Measurements from ENCODE around the gene CERK.

CERK gene

DNA sequence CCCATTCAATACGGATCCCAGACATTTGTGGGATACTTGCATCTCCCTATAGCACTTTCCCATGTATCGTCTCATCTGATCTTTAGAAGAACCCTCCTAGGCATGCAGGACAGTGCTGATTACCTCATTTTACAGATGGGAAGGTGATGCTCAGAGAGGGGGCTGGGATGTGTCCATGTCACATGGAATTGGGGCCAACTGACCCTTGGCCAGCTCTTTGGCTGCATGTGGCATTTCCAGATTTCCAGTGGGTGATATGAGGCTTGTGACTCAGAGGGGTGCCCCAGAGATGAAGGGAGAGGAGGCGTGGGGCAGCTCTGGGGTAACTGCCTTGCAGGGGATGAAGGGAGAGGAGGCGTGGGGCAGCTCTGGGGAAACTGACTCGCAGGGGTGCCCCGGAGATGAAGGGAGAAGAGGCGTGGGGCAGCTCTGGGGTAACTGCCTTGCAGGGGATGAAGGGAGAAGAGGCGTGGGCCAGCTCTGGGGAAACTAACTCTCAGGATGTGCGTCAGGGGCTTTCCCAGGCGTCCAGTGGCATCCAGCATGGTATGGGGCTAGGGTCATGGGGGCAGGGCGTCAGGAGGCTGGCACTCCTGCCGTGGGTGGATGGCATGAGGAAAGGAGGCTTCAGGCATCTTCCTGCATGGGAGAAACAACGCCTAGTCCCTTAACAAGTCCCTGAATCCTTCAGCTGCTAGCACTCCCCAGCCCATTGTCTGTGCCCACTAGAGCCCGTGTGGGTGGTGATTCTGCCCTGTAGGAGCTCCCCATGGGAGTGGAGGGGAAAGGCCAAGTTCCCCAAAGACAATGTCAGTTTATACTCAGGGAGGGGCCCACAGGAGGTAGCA is 11.9 kb upstream of the CERK start:
- no peak overlapping the region for H3K27ac ChIP-seq (ENCODE audit: low read length)
- DNase-seq (ENCODE audit: low read depth, low spot score), result no peak
- no peaks in the 10 kb centered on the region for H3K4me1 ChIP-seq (ENCODE audit: control insufficient read depth, insufficient read depth, low read length)
- peaks cover 2% of the 10 kb centered on the region; the same call in 1 of the 2 replicates for H3K9me3 ChIP-seq (ENCODE audit: control insufficient read depth, insufficient read depth, low read length)
- no peaks in the 10 kb centered on the region for H3K27me3 ChIP-seq (ENCODE audit: control insufficient read depth, insufficient read depth, low read length)
- H3K4me3 ChIP-seq (ENCODE audit: low read length), result no peak overlapping the region
- WGBS (ENCODE audit: insufficient coverage, insufficient read length), result no CpG with 5 or more reads among the region's 14 CpGs
- no peaks in the 10 kb centered on the region for H3K36me3 ChIP-seq (ENCODE audit: control insufficient read depth, insufficient read depth, low read length)

DNA sequence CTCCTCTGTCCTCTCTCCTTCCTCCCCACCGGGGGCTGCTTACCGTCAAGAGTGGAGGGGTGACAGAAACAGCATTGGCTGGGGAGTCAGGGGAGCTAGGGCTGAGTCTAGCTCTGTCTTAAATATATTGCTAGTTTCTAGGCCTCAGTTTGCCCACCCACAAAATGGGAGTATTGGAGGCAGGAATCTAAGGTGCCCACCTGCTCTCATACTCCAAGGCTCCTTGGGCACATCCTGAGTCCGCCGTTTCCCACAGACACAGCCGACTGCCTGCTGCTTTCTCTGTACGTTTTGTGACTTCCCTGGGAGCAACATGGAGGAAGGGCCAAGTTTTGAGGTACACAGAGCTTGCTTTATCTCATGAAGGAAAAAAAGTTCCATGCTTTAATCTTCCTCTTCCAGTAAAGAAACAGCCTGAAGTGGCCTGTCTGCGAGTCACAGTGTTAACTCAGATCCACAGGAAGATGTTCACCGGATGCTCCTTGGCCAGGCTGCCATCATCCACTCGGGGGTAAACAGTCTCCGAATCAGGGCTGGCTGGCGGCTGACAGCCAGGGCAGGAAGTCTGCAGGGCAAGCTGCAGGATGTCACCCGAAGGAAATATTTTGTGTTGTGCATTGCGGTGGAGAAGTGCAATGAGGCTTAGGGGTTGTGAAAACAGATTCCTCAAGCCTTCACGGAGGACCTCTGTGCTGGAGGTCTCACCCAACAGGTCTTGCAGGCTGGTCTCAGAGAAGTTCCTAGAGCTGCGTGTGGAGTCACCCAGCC is 11.0 kb upstream of the CERK start:
- no peaks in the 10 kb centered on the region for H3K9me3 ChIP-seq (ENCODE audit: control insufficient read depth, insufficient read depth, low read length)
- no peaks in the 10 kb centered on the region for H3K36me3 ChIP-seq (ENCODE audit: control insufficient read depth, insufficient read depth, low read length)
- no peak for DNase-seq (ENCODE audit: low read depth, low spot score)
- H3K4me1 ChIP-seq (ENCODE audit: control insufficient read depth, insufficient read depth, low read length), result no peaks in the 10 kb centered on the region
- no CpG with 5 or more reads among the region's 15 CpGs for WGBS (ENCODE audit: insufficient coverage, insufficient read length)
- no peaks in the 10 kb centered on the region for H3K27me3 ChIP-seq (ENCODE audit: control insufficient read depth, insufficient read depth, low read length)
- no peak overlapping the region for H3K27ac ChIP-seq (ENCODE audit: low read length)
- H3K4me3 ChIP-seq (ENCODE audit: low read length), result no peak overlapping the region

DNA sequence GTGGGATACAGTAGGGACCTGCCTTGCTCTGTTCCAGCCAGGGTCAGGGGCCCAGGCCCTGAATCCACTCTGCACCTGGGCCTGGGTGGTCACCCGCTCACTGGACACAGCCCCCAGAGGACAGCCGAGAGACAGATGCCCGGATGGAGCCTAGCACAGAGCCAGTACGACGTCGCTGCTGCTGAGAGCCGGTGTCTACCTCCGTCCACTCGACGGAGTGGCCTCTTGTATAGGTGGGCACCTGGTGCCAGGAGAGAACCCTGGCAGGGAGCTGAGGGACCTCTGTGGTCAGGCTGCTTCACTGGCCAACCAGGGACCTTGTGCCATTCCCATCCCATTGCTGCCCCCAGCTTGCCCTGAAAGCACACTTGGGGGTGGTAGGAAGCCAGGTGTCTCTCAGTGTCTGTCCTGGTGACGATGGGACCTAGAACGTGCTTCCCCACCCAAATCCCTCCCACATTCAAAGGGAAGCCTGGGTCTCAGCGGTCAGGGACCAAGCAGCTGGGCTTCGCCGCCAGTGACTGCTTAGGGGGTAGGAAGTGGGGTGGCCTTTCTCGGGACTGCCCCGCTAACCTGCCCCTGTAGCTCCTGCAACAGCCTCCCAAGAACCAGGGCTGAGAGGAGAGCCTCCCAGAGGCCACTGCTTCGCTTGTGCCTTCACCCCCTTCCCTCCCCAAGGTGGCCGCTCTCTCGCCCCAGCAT is 10.3 kb upstream of the CERK start:
- no CpG with 5 or more reads among the region's 20 CpGs for WGBS (ENCODE audit: insufficient coverage, insufficient read length)
- Histone ChIP-seq H3K4me1 (ENCODE audit: control insufficient read depth, insufficient read depth, low read length) (no peaks in the 10 kb centered on the region), H3K4me3 (ENCODE audit: low read length) (no peak overlapping the region), H3K27ac (ENCODE audit: low read length) (no peak overlapping the region), H3K36me3 (ENCODE audit: control insufficient read depth, insufficient read depth, low read length) (no peaks in the 10 kb centered on the region), H3K27me3 (ENCODE audit: control insufficient read depth, insufficient read depth, low read length) (no peaks in the 10 kb centered on the region), H3K9me3 (ENCODE audit: control insufficient read depth, insufficient read depth, low read length) (no peaks in the 10 kb centered on the region)
- DNase-seq (ENCODE audit: low read depth, low spot score), result no peak

DNA sequence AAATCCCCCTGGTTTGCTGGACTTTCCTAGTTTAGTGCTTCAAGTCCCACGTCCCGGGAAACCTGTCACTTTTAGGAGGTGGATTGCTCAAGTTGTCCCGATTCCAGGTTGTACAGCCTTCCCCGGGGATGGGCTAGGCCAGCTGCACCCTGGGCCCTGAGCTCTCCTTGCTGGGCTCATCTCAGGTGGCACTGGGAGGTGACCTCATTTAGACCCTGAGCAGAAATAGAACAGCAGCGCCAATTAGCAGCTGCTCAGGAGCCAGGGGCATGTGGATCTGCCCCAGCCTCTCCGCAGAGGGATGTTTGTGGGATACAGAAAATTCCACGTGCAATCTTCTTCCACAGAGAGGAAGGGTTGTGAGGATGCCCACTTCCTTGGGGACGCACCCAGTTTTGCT is 9.6 kb upstream of the CERK start:
- Histone ChIP-seq H3K4me1 (ENCODE audit: control insufficient read depth, insufficient read depth, low read length) (no peaks in the 10 kb centered on the region), H3K27me3 (ENCODE audit: control insufficient read depth, insufficient read depth, low read length) (no peaks in the 10 kb centered on the region), H3K36me3 (ENCODE audit: control insufficient read depth, insufficient read depth, low read length) (no peaks in the 10 kb centered on the region), H3K9me3 (ENCODE audit: control insufficient read depth, insufficient read depth, low read length) (no peaks in the 10 kb centered on the region), H3K4me3 (ENCODE audit: low read length) (no peak overlapping the region), H3K27ac (ENCODE audit: low read length) (no peak overlapping the region)
- DNase-seq (ENCODE audit: low read depth, low spot score), result no peak
- no CpG with 5 or more reads among the region's 8 CpGs for WGBS (ENCODE audit: insufficient coverage, insufficient read length)

DNA sequence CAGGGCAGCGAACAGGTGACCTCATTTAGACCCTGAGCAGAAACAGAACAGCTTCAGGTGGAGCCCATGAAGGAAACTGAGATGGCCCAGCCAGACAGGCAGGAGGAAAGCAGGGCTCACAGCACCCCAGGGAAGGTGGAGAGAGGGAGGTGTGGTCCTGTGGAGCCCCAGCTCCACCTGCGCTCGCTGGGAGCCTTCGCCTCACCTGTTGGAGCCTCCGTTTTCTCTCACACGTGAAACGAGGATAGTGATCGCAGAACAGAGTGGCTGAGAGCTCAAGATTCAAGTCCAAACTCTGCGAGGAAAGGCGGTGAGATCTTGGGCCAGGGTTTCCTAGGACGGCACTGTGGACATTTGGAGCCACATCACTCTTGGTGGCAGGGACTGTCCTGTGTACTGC is 8.6 kb upstream of the CERK start:
- Histone ChIP-seq H3K9me3 (ENCODE audit: control insufficient read depth, insufficient read depth, low read length) (no peaks in the 10 kb centered on the region), H3K36me3 (ENCODE audit: control insufficient read depth, insufficient read depth, low read length) (no peaks in the 10 kb centered on the region), H3K27ac (ENCODE audit: low read length) (no peak overlapping the region), H3K27me3 (ENCODE audit: control insufficient read depth, insufficient read depth, low read length) (no peaks in the 10 kb centered on the region), H3K4me1 (ENCODE audit: control insufficient read depth, insufficient read depth, low read length) (no peaks in the 10 kb centered on the region), H3K4me3 (ENCODE audit: low read length) (no peak overlapping the region)
- DNase-seq (ENCODE audit: low read depth, low spot score), result no peak
- no CpG with 5 or more reads among the region's 11 CpGs for WGBS (ENCODE audit: insufficient coverage, insufficient read length)

DNA sequence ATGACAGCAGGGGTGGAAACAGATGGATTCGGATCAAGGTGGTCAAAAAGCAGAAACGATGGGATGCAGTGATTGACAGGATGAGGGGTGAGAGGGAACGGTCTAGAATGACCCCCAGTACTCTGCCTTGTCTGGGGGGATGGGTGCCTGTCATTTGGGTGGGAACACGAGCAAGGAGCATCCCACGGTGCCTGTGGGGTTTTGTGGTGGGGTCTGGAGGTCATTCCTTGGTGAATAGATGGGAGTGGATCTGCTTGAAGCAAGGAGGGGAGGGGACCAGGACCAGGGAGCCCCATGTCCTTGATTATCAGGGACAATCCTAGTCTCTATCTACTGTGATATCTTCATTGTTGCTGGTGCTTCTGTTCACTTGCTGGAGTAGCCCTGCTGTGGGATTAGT is 8.1 kb upstream of the CERK start:
- no peak for DNase-seq (ENCODE audit: low read depth, low spot score)
- H3K4me1 ChIP-seq (ENCODE audit: control insufficient read depth, insufficient read depth, low read length), result no peaks in the 10 kb centered on the region
- no CpG with 5 or more reads among the region's 5 CpGs for WGBS (ENCODE audit: insufficient coverage, insufficient read length)
- H3K4me3 ChIP-seq (ENCODE audit: low read length), result no peak overlapping the region
- H3K36me3 ChIP-seq (ENCODE audit: control insufficient read depth, insufficient read depth, low read length), result no peaks in the 10 kb centered on the region
- H3K27me3 ChIP-seq (ENCODE audit: control insufficient read depth, insufficient read depth, low read length), result no peaks in the 10 kb centered on the region
- H3K9me3 ChIP-seq (ENCODE audit: control insufficient read depth, insufficient read depth, low read length), result no peaks in the 10 kb centered on the region
- H3K27ac ChIP-seq (ENCODE audit: low read length), result no peak overlapping the region

DNA sequence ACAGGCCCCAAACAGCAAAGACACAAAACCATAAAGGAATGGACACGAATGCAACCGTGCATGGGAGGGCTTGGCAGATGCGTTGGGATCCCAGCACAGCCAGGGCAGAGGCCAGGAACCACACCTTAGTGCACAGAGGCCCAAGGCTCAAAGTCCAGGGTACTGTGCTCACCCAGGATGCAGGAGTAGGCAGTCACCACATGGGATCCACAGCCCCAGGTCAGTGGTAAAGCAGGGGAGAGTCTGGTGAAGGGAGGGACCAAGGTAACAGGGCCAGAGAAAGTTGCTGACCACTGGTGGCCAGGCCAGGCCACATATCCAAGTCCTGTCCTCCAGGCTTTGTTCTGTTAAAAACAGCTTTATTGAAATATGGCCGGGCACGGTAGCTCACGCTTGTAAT is 6.5 kb upstream of the CERK start:
- H3K36me3 ChIP-seq (ENCODE audit: control insufficient read depth, insufficient read depth, low read length), result no peaks in the 10 kb centered on the region
- H3K4me1 ChIP-seq (ENCODE audit: control insufficient read depth, insufficient read depth, low read length), result no peaks in the 10 kb centered on the region
- no peak for DNase-seq (ENCODE audit: low read depth, low spot score)
- WGBS (ENCODE audit: insufficient coverage, insufficient read length), result no CpG with 5 or more reads among the region's 6 CpGs
- H3K27ac ChIP-seq (ENCODE audit: low read length), result no peak overlapping the region
- H3K27me3 ChIP-seq (ENCODE audit: control insufficient read depth, insufficient read depth, low read length), result no peaks in the 10 kb centered on the region
- no peaks in the 10 kb centered on the region for H3K9me3 ChIP-seq (ENCODE audit: control insufficient read depth, insufficient read depth, low read length)
- no peak overlapping the region for H3K4me3 ChIP-seq (ENCODE audit: low read length)

DNA sequence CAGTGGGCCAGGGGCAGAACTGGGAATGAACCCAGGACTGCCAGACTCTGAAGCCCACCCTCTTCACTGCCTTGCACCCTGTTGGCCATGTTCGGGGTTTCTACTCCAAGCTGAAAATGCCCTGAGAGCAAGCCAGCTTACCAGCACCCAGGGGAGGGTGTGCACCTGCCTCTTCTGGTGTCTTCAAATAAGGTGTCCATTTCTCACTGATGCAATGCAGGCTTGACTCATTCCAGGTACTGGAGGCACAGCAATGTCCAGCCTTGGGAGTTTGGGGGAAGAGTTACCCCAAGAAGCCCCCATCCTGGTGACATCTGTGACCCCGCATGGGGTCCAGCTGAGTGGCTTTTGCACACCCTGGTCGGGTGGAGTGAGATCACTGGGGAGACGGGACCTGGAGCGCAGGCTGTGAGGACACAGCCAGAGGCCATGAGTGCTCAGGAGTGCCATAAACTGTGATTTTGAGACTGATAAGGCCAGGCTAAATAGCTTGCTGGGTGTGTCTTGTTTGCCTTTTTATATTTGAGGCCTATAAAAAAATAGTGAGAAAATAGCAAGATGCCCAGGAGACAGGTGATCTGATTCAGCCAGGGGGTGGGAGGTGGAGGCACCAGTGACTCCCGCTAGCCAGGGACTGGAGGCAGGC is 4.6 kb upstream of the CERK start:
- H3K27ac ChIP-seq (ENCODE audit: low read length), result no peak overlapping the region
- no peak for DNase-seq (ENCODE audit: low read depth, low spot score)

DNA sequence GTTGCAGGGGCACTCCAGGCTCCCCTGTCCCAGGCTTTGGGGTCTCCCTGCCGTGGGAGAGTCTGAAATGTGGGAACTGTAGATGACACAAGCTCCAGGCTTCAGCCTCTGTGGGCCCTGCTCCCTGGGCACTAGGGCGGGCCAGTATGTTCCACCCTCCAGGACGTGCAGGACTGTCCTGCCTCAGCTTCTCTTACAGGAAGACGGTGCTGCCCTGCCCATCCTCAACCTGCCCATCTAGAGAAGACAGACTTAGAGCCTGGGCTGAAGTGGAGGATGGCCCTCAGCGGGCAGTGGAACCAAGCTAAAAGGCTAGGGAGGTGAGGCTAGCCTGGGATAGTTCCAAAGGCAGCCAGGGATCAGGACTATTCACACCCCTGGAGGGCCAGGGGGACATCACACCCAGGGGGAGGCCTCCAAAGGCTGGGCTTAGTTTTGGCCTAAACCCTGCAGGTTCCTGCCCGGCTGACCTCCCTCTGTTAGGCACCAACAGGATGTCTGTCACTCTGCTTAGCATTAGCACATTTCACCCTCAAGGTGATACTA is 4.0 kb upstream of the CERK start:
- Histone ChIP-seq H3K27ac (ENCODE audit: low read length) (no peak overlapping the region), H3K27me3 (ENCODE audit: control insufficient read depth, insufficient read depth, low read length) (no peaks in the 10 kb centered on the region), H3K9me3 (ENCODE audit: control insufficient read depth, insufficient read depth, low read length) (no peaks in the 10 kb centered on the region), H3K36me3 (ENCODE audit: control insufficient read depth, insufficient read depth, low read length) (no peaks in the 10 kb centered on the region), H3K4me3 (ENCODE audit: low read length) (no peak overlapping the region), H3K4me1 (ENCODE audit: control insufficient read depth, insufficient read depth, low read length) (peaks cover 2% of the 10 kb centered on the region; the same call in 1 of the 2 replicates)
- DNase-seq (ENCODE audit: low read depth, low spot score), result no peak
- no CpG with 5 or more reads among the region's 6 CpGs for WGBS (ENCODE audit: insufficient coverage, insufficient read length)

More for the DNA sequence above, 4.6 kb upstream of the CERK start:
- Histone ChIP-seq H3K4me1 (ENCODE audit: control insufficient read depth, insufficient read depth, low read length) (peaks cover 2% of the 10 kb centered on the region; the same call in 1 of the 2 replicates), H3K4me3 (ENCODE audit: low read length) (no peak overlapping the region), H3K36me3 (ENCODE audit: control insufficient read depth, insufficient read depth, low read length) (no peaks in the 10 kb centered on the region), H3K9me3 (ENCODE audit: control insufficient read depth, insufficient read depth, low read length) (no peaks in the 10 kb centered on the region), H3K27me3 (ENCODE audit: control insufficient read depth, insufficient read depth, low read length) (no peaks in the 10 kb centered on the region)
- WGBS (ENCODE audit: insufficient coverage, insufficient read length), result no CpG with 5 or more reads among the region's 6 CpGs

All from iPS DF 6.9 (cell line).